ENCODE results near the gene TP53I11. TPM values are rescaled to one million over a fixed set of nuclear protein-coding genes. Genes with fewer than 3 reads are reported as not detected.
A peak's percentile ranks its signal among the peaks of the same experiment; 100 is the strongest.

Gene TP53I11
- polyA plus RNA-seq, 1 donor (not counting 4 experiments of a cell fraction or from before 2014, with no cell fraction given): 21.4 TPM

GRCh38 chr11:44973632-44974401, 23.1 kb upstream of the TP53I11 start:
- Histone ChIP-seq H3K9me3 (ENCODE audit: control insufficient read depth, low read depth, low read length) (no peaks in the 10 kb centered on the region), H3K9ac (ENCODE audit: control insufficient read depth, extremely low read depth, insufficient read depth, low read length) (no peak overlapping the region), H3K4me3 (ENCODE audit: control insufficient read depth in 2 of 3, extremely low read depth in 1 of 3, insufficient read depth in 2 of 3, low read depth in 1 of 3, low read length in 3 of 3) (no peak overlapping the region), H2AFZ (ENCODE audit: control insufficient read depth, low read length) (no peak overlapping the region), H4K20me1 (ENCODE audit: control insufficient read depth, extremely low read depth, insufficient read depth, low read length) (no peaks in the 10 kb centered on the region), H3K4me1 (ENCODE audit: control insufficient read depth, extremely low read depth, insufficient read depth, low read length) (peaks cover 16% of the 10 kb centered on the region), H3K36me3 (ENCODE audit: control insufficient read depth in 2 of 2, extremely low read depth in 1 of 2, insufficient read depth in 2 of 2, low read length in 2 of 2) (no peaks in the 10 kb centered on the region), H3K27ac (ENCODE audit: control insufficient read depth, insufficient read depth, low read length) (no peak overlapping the region), H3K27me3 (ENCODE audit: control insufficient read depth, extremely low read depth, insufficient read depth, low read length) (no peaks in the 10 kb centered on the region), H3K9me1 (ENCODE audit: control insufficient read depth, extremely low read depth, insufficient read depth, low read length) (no peaks in the 10 kb centered on the region), H3K4me2 (ENCODE audit: control insufficient read depth, extremely low read depth, insufficient read depth, low read depth, low read length) (no peak overlapping the region), H3K79me2 (ENCODE audit: control insufficient read depth, insufficient read depth, low read length) (no peaks in the 10 kb centered on the region)
- FAIRE-seq (no peak), DNase-seq (ENCODE audit: low read depth, low spot score) (no peak)
- dilution Hi-C loops (cut with MboI; ENCODE audit: extremely low pct_ligation_motif_present, low sequenced_read_pairs): no loop called here
- TF ChIP-seq EZH2 (IDR thresholded peaks at IDR 0.05; ENCODE audit: low read length) (no peak), CTCF (optimal IDR thresholded peaks at IDR 0.05 in 1 of 3, IDR thresholded peaks at IDR 0.05 in 1 of 3, conservative IDR thresholded peaks at IDR 0.05 in 1 of 3; ENCODE audit: extremely low read depth in 1 of 3, insufficient read depth in 2 of 3, low read length in 3 of 3) (no peak)

GRCh38 chr11:44972746-44973435, 22.2 kb upstream of the TP53I11 start:
- dilution Hi-C loops (cut with MboI; ENCODE audit: extremely low pct_ligation_motif_present, low sequenced_read_pairs): no loop called here
- Histone ChIP-seq H3K27ac (ENCODE audit: control insufficient read depth, insufficient read depth, low read length) (no peak overlapping the region), H3K4me2 (ENCODE audit: control insufficient read depth, extremely low read depth, insufficient read depth, low read depth, low read length) (no peak overlapping the region), H3K4me3 (ENCODE audit: control insufficient read depth in 2 of 3, extremely low read depth in 1 of 3, insufficient read depth in 2 of 3, low read depth in 1 of 3, low read length in 3 of 3) (no peak overlapping the region), H4K20me1 (ENCODE audit: control insufficient read depth, extremely low read depth, insufficient read depth, low read length) (no peaks in the 10 kb centered on the region), H3K9me3 (ENCODE audit: control insufficient read depth, low read depth, low read length) (no peaks in the 10 kb centered on the region), H3K79me2 (ENCODE audit: control insufficient read depth, insufficient read depth, low read length) (no peaks in the 10 kb centered on the region), H2AFZ (ENCODE audit: control insufficient read depth, low read length) (no peak overlapping the region), H3K9ac (ENCODE audit: control insufficient read depth, extremely low read depth, insufficient read depth, low read length) (no peak overlapping the region), H3K4me1 (ENCODE audit: control insufficient read depth, extremely low read depth, insufficient read depth, low read length) (peaks cover 10% of the 10 kb centered on the region), H3K27me3 (ENCODE audit: control insufficient read depth, extremely low read depth, insufficient read depth, low read length) (no peaks in the 10 kb centered on the region), H3K36me3 (ENCODE audit: control insufficient read depth in 2 of 2, extremely low read depth in 1 of 2, insufficient read depth in 2 of 2, low read length in 2 of 2) (no peaks in the 10 kb centered on the region), H3K9me1 (ENCODE audit: control insufficient read depth, extremely low read depth, insufficient read depth, low read length) (no peaks in the 10 kb centered on the region)
- FAIRE-seq: no peak
- TF ChIP-seq EZH2 (IDR thresholded peaks at IDR 0.05; ENCODE audit: low read length) (no peak), CTCF (optimal IDR thresholded peaks at IDR 0.05 in 1 of 3, IDR thresholded peaks at IDR 0.05 in 1 of 3, conservative IDR thresholded peaks at IDR 0.05 in 1 of 3; ENCODE audit: extremely low read depth in 1 of 3, insufficient read depth in 2 of 3, low read length in 3 of 3) (peak in 1 of 3 experiments; percentile 4)
- no peak for DNase-seq (ENCODE audit: low read depth, low spot score)

All from keratinocyte (primary cell).